GM19193 (cell line): ENCODE results near the gene SFMBT1.

Experiments used
- POLR2A ChIP-seq: IDR thresholded peaks from 4 replicates; pipeline ENCODE4 v1.6.1; 2011; ENCODE audit not compliant: insufficient read depth, insufficient read length; ENCODE audit errors: extremely low read depth

The SFMBT1 gene

DNA sequence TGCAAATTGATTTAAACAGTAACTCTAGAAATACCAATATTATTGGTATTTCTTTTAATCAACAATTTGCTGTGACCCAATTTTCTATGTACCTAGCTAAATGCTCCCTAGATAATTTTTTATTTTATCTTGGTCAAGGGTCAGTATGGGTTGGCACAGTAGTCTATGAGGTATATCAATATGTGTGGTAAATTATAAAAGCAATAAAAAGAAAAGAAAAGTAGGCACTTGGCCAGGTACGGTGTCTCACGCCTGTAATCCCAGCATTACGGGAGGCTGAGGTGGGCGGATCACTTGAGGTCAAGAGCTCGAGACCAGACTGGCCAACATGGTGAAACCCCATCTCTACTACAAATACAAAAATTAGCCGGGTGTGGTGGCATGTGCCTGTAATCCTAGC lies 114.5 kb downstream of the SFMBT1 start:
- TF ChIP-seq POLR2A: no peak

DNA sequence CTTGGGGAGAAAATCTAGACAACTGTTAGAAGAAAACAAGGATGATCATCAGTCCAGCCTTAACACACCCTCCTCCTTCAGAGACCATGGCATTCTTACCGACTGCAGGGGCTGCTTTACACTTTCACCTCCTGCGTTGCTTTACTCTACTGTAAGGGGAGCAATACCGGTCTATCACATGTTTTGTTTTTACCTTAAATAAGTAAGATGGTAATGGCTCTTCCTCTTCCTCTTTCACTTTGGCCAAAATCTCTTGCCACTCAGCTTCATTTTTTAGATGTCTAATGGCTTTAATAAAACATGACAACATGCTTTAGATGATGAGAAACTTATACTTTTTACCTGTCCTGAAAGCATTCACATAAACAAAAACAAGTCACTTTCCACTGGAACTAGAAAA lies 115.1 kb downstream of the SFMBT1 start:
- TF ChIP-seq POLR2A: no peak

GRCh38 chr3:52926554-52926953 lies 119.3 kb downstream of the SFMBT1 start:
- TF ChIP-seq POLR2A: no peak

- no peak for TF ChIP-seq POLR2A
Measured at GRCh38 chr3:52925405-52926313, 120.2 kb downstream of the SFMBT1 start.

GRCh38 chr3:52923963-52924362 lies 121.9 kb downstream of the SFMBT1 start:
- TF ChIP-seq POLR2A: no peak

- TF ChIP-seq POLR2A: no peak
Measured at GRCh38 chr3:52920841-52921240, 125.0 kb downstream of the SFMBT1 start.

DNA sequence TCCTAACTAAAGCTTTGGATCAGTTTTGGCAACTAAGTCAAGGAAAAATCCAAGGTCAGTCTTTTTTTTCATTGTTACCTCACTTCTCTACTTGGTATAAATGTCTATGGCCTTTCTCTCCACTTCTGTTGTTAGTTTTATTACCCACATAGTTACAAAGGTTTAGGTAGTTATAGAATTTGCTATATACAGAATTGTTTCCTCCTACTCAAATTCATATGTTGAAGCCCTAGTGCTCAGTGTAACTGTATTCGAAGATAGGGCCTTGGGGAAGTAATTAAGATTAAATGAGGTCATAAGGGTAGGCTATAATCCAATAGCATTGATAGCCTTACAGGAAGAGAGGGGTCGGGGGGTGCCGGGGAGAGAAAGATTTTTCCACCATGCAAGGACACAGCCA lies 128.8 kb downstream of the SFMBT1 start:
- no peak for TF ChIP-seq POLR2A

DNA sequence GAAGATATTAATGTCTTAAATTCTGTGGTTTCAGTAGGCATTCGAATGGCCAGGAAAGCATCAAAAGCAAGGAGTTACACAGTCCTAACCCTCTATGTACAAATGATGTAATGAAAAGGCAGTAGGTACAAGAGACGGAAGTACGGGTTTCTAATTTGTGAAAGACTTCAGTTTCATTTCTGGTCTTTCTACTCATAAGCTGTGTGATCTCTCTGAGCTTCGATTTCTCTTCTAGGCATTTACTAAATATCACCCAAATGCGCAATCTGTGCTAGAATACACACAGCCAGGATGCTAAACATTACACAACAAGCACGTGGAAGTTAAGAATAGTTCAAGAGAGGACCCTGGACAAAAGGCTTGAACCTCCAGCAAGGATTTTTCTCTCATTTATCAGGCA lies 130.6 kb downstream of the SFMBT1 start:
- TF ChIP-seq POLR2A: no peak

- TF ChIP-seq POLR2A: no peak
Measured at GRCh38 chr3:52912885-52913731, 132.8 kb downstream of the SFMBT1 start.

- TF ChIP-seq POLR2A: no peak
Measured at GRCh38 chr3:52910823-52911222, 135.1 kb downstream of the SFMBT1 start.

DNA sequence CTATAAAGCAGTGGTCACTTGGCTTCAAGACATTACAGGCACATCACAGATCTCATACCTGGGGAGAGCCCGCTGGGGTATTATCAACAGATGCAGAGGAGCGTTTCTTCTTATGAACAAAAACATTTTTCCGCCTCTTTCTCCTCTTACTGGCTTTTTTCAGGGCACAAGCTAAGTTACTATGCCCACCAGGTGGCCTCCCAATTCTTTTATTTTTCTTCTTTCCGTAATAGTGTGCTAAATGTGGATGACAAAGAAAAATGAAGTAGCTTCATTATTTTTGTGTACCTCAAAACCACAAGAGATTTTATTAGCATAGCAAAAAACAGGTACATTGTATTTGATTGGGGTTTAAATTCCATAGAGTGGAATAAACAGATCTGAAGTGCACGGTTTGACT lies 138.4 kb downstream of the SFMBT1 start:
- TF ChIP-seq POLR2A: no peak

DNA sequence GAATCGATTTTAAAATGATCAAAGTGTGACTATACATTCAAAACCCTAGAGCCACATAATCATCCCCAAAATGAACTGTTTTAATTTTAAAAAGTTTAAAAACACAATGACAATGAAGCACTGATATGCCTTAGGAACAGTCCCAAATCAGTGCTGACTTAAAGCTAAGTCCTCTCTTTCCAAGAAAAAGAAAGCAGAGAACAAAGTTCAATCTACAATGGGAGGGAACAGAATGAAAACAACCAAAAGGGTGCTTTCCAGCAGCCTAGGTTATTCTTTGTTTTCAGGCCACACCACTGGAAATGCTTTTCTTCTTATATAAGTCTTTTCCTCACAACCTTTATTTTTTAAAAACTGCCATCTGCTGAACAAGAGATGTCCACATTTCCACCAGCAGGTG lies 141.3 kb downstream of the SFMBT1 start:
- TF ChIP-seq POLR2A: no peak

GRCh38 chr3:52904000-52904399 lies 141.9 kb downstream of the SFMBT1 start:
- TF ChIP-seq POLR2A: no peak

GRCh38 chr3:52897130-52898122 lies 148.4 kb downstream of the SFMBT1 start, which contains the start of gene STIMATE:
STIMATE (minus strand) TSS chr3:52897548; CDS start chr3:52897450, 98 bp downstream.
- TF ChIP-seq POLR2A: peak; percentile 67
